Skeletal muscle tissue (tissue), 4 donors: ENCODE results near the gene THRSP. TPM values are rescaled to one million over a fixed set of nuclear protein-coding genes. Genes with fewer than 3 reads are reported as not detected.
A peak's percentile ranks its signal among the peaks of the same experiment; 100 is the strongest.
"Not testable (repeated sequence)": the region's sequence is repeated elsewhere in the genome, so short reads cannot be mapped to it uniquely, and the experiment has no call there.

Experiments
- H3K27ac ChIP-seq: one replicate; pipeline ENCODE4 v1.7.0; 2013; ENCODE audit warnings: mild to moderate bottlenecking, low read depth, low read length, inconsistent platforms
- H3K27me3 ChIP-seq, 3 donors: one replicate each; pipeline ENCODE4 v1.7.0; 2013; ENCODE audit warnings: low read length in 3 of 3; ENCODE audit not compliant: control insufficient read depth in 3 of 3, insufficient read depth in 3 of 3
- H3K36me3 ChIP-seq, 3 donors: one replicate each; pipeline ENCODE4 v1.7.0; 2013; ENCODE audit warnings: low read length in 3 of 3; ENCODE audit not compliant: control insufficient read depth in 3 of 3, insufficient read depth in 3 of 3
- H3K4me1 ChIP-seq, 3 donors: one replicate each; pipeline ENCODE4 v1.7.0; 2013; ENCODE audit warnings: low read length in 3 of 3, mild to moderate bottlenecking in 3 of 3; ENCODE audit not compliant: control insufficient read depth in 3 of 3, insufficient read depth in 3 of 3
- H3K4me3 ChIP-seq, 3 donors: one replicate each; pipeline ENCODE4 v1.7.0; 2013; ENCODE audit warnings: low read length in 3 of 3
- H3K9ac ChIP-seq, 3 donors: one replicate each; pipeline ENCODE4 v1.7.0; 2013; ENCODE audit warnings: low read length in 3 of 3, mild to moderate bottlenecking in 3 of 3, moderate library complexity in 2 of 3, low read depth in 1 of 3
- H3K9me3 ChIP-seq, 3 donors: one replicate each; pipeline ENCODE4 v1.7.0; 2013; ENCODE audit warnings: low read length in 3 of 3; ENCODE audit not compliant: control insufficient read depth in 3 of 3
- total RNA-seq: library from RNA; depleted of rRNA; stranded (reverse); fragments of >200 nt; gene quantifications from one replicate; pipeline ENCODE4 v1.2.3, GENCODE V29; 2014
- donor health status: Osteomylitis.

The THRSP gene
- total RNA-seq, 1 donor from 2014 or later = 26.1 TPM

- no peaks in the 10 kb centered on the region for H3K9me3 ChIP-seq
- H3K4me1 ChIP-seq = peaks cover 30 to 50% (median 32%) of the 10 kb centered on the region in 3 donors
- peaks cover 5 to 7% (median 6%) of the 10 kb centered on the region in 3 donors for H3K36me3 ChIP-seq
- no peak overlapping the region for H3K27ac ChIP-seq
- H3K4me3 ChIP-seq = peak overlapping the region in 1 of 3 donors; percentile 28
- H3K27me3 ChIP-seq = no peaks in the 10 kb centered on the region
- H3K9ac ChIP-seq = peak overlapping the region in 1 of 3 donors; percentile 1
Measured at GRCh38 chr11:78076733-78077403, 13.2 kb downstream of the THRSP start.

GRCh38 chr11:78077592-78077991, 13.9 kb downstream of the THRSP start:
- not testable (repeated sequence) for H3K36me3 ChIP-seq, H3K27ac ChIP-seq, H3K9me3 ChIP-seq, H3K27me3 ChIP-seq
- Histone ChIP-seq H3K9ac (peak overlapping the region in 1 of 3 donors; percentile 98), H3K4me3 (peak overlapping the region in 2 of 3 donors; percentile 94 to 96), H3K4me1 (peaks cover 30 to 50% (median 32%) of the 10 kb centered on the region in 3 donors)

- Histone ChIP-seq H3K9me3 (no peaks in the 10 kb centered on the region), H3K4me1 (peaks cover 30 to 50% (median 32%) of the 10 kb centered on the region in 3 donors), H3K9ac (peak overlapping the region; percentile 92 to 98 (median 97)), H3K4me3 (peak overlapping the region; percentile 93 to 96 (median 94)), H3K27ac (peak overlapping the region; percentile 88), H3K36me3 (peaks cover 0 to 3% (median 2%) of the 10 kb centered on the region in 3 donors), H3K27me3 (no peaks in the 10 kb centered on the region)
Measured at GRCh38 chr11:78078218-78079167, 14.8 kb downstream of the THRSP start.

GRCh38 chr11:78079232-78080083, 15.8 kb downstream of the THRSP start, which contains the start of gene NDUFC2:
TSS of gene NDUFC2 (minus strand) at chr11:78079862. CDS start at chr11:78079744, 118 bp downstream.
- Histone ChIP-seq H3K9ac (peak within 1 kb of the TSS; percentile 92 to 98 (median 97)), H3K27ac (peak within 1 kb of the TSS; percentile 88), H3K36me3 (peaks cover 0 to 3% (median 2%) of the 10 kb centered on the region in 3 donors), H3K9me3 (no peaks in the 10 kb centered on the region), H3K4me1 (peaks cover 30 to 50% (median 32%) of the 10 kb centered on the region in 3 donors), H3K27me3 (no peaks in the 10 kb centered on the region), H3K4me3 (peak within 1 kb of the TSS; percentile 93 to 96 (median 94))

- Histone ChIP-seq H3K9me3 (no peaks in the 10 kb centered on the region), H3K4me3 (peak overlapping the region; percentile 93 to 96 (median 94)), H3K4me1 (peaks cover 30 to 46% (median 32%) of the 10 kb centered on the region in 3 donors), H3K9ac (peak overlapping the region; percentile 92 to 98 (median 97)), H3K27me3 (no peaks in the 10 kb centered on the region), H3K36me3 (no peaks in the 10 kb centered on the region), H3K27ac (peak overlapping the region; percentile 88)
Measured at GRCh38 chr11:78080084-78080817, 16.6 kb downstream of the THRSP start.

GRCh38 chr11:78080818-78081495, 17.3 kb downstream of the THRSP start:
- Histone ChIP-seq H3K9ac (no peak overlapping the region), H3K4me1 (peaks cover 26 to 40% (median 26%) of the 10 kb centered on the region in 3 donors), H3K9me3 (no peaks in the 10 kb centered on the region), H3K27me3 (no peaks in the 10 kb centered on the region), H3K4me3 (no peak overlapping the region), H3K27ac (no peak overlapping the region), H3K36me3 (no peaks in the 10 kb centered on the region)

- H3K4me1 ChIP-seq = peaks cover 23 to 36% (median 25%) of the 10 kb centered on the region in 3 donors
- no peak overlapping the region for H3K27ac ChIP-seq
- no peak overlapping the region for H3K9ac ChIP-seq
- no peak overlapping the region for H3K4me3 ChIP-seq
- no peaks in the 10 kb centered on the region for H3K36me3 ChIP-seq
- H3K9me3 ChIP-seq = no peaks in the 10 kb centered on the region
- no peaks in the 10 kb centered on the region for H3K27me3 ChIP-seq
Measured at GRCh38 chr11:78081583-78081982, 17.9 kb downstream of the THRSP start.

GRCh38 chr11:78082146-78082545, 18.5 kb downstream of the THRSP start:
- Histone ChIP-seq H3K4me3 (no peak overlapping the region), H3K4me1 (peaks cover 18 to 30% (median 20%) of the 10 kb centered on the region in 3 donors), H3K9ac (no peak overlapping the region), H3K27me3 (no peaks in the 10 kb centered on the region), H3K27ac (no peak overlapping the region), H3K36me3 (no peaks in the 10 kb centered on the region), H3K9me3 (no peaks in the 10 kb centered on the region)
